Measurements from ENCODE around the gene TMEM61.

Gene TMEM61

DNA sequence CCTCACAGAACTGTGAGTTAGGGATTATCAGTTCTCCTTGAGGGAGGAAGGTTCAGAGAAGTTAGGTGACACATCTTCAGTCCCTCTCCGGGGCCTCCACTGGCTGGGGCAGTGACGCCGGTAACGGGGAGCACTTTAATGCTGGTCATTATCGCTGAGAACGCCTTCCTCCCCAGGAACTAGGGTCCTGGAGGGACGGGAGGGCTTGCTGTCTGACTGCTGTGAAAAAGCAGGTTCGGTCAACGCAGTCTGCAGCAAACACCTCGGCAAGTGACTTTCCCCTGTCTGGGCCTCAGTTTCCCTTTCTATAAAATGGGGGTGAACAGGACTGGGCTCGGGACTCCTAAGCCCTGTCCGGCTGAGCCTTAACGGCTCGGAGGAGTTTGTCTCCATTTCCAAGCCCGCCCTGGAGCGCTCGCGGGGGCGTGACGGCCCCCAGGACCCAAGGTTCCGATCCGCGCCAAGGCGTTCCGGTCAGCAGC lies 341 bp upstream of the TMEM61 start:
- DNase-seq (ENCODE audit: low spot score): no peak
- TF ChIP-seq, protein P1, sequence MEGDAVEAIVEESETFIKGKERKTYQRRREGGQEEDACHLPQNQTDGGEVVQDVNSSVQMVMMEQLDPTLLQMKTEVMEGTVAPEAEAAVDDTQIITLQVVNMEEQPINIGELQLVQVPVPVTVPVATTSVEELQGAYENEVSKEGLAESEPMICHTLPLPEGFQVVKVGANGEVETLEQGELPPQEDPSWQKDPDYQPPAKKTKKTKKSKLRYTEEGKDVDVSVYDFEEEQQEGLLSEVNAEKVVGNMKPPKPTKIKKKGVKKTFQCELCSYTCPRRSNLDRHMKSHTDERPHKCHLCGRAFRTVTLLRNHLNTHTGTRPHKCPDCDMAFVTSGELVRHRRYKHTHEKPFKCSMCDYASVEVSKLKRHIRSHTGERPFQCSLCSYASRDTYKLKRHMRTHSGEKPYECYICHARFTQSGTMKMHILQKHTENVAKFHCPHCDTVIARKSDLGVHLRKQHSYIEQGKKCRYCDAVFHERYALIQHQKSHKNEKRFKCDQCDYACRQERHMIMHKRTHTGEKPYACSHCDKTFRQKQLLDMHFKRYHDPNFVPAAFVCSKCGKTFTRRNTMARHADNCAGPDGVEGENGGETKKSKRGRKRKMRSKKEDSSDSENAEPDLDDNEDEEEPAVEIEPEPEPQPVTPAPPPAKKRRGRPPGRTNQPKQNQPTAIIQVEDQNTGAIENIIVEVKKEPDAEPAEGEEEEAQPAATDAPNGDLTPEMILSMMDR (IDR thresholded peaks at IDR 0.05; ENCODE audit: extremely low read depth, missing control alignments): no peak

DNA sequence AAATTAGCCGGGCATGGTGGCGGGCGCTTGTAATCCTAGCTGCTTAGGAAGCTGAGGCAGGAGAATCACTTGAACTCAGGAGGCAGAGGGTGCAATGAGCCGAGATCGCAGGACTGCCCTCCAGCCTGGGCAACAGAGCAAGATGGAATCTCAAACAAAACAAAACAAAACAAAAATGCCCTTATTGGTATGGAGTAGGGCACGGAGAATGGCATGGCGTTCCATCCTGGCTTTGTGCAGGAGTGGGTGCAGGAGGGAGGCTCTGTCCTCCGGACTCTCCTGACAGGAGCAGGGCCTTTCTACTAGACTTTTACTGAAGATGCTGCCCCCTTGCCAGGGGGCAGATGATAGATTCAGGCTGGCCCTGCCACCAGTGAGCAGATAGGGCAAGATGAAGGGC lies 1.0 kb downstream of the TMEM61 start:
- TF ChIP-seq, protein P1 (IDR thresholded peaks at IDR 0.05; ENCODE audit: extremely low read depth, missing control alignments): no peak
- no peak for DNase-seq (ENCODE audit: low spot score)

DNA sequence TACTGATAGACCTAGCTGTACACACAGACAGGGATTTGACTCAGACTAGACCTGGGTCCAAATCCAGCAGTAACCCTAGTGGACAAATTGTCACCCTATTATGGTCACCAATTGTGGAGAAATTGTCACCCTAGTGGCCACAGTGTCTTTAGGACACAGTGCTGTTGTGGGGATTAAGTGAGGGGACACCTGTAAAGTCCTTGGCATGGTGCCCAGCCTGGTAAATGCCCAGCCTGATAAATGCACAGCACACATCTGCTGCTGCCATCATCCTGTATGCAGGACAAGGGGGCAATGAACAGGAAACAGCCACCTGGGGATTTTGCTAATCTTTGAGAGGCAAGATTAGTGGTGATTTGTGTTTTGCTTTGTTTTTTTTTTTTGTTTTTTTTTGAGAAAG lies 2.3 kb downstream of the TMEM61 start:
- no peak for DNase-seq (ENCODE audit: low spot score)
- TF ChIP-seq, protein P1 (IDR thresholded peaks at IDR 0.05; ENCODE audit: extremely low read depth, missing control alignments): no peak

DNA sequence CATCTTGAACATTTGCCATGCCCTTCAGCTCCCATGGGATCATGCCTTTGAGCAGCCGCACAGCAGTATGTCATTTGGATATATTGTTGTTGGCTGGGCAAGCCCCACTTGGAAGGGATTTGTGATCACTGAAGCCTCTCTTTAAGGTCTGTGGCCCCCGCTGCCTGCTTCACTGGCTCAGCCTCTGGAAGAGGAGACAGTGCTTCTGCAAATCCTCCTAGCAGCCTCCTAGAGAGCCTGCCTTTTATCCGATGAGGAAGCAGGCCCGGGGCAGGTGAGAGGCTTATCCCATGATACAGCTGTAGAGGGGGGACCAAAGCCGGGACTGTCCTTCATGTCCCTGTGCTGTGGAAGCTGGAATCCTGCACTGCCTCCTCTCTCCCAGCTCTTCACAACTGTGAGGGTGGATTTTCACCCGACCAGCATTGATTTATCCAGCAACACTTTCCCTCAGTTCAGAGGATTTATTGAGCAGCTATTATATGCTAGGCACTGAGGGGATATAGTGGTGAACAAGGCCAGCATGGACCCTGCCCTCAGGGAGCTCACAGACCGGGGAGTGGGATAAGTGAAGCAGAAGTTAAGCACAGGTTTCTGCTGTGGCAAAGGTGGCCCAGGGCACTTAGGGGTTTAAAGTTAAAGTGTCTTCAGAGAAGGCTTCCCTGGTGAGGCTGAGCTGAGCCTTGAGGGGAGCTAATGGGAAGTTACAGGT lies 3.9 kb downstream of the TMEM61 start:
- TF ChIP-seq, protein P1 (IDR thresholded peaks at IDR 0.05; ENCODE audit: extremely low read depth, missing control alignments): no peak
- DNase-seq (ENCODE audit: low spot score): no peak

DNA sequence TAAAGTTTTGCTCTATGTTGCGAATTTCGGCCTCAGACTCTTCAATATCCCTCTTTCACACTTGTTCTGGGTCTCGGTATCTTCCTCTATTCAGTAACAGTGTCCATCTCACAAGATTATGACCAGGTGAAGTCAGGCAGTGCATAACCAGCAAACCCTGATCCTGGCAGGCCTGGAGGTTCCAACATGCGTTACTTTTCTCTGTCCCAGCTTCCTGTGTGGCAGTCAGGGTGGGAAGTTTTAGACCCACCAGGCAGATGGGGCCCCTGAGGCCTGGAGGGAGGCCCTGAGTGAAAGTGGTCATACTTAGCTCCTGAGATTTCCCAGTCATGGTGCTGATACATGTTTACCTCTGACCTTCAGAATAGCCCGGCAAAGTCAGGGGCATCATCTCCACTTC lies 5.1 kb downstream of the TMEM61 start:
- TF ChIP-seq, protein P1 (IDR thresholded peaks at IDR 0.05; ENCODE audit: extremely low read depth, missing control alignments): no peak
- DNase-seq (ENCODE audit: low spot score): no peak

DNA sequence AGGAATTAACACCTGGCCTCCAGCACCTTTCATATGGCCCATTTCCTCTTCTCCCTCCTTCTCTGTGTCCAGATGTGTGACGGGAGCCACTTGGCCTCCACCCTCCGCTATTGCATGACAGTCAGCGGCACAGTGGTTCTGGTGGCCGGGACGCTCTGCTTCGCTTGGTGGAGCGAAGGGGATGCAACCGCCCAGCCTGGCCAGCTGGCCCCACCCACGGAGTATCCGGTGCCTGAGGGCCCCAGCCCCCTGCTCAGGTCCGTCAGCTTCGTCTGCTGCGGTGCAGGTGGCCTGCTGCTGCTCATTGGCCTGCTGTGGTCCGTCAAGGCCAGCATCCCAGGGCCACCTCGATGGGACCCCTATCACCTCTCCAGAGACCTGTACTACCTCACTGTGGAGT lies 5.6 kb downstream of the TMEM61 start:
- DNase-seq (ENCODE audit: low spot score): no peak
- TF ChIP-seq, protein P1 (IDR thresholded peaks at IDR 0.05; ENCODE audit: extremely low read depth, missing control alignments): no peak

DNA sequence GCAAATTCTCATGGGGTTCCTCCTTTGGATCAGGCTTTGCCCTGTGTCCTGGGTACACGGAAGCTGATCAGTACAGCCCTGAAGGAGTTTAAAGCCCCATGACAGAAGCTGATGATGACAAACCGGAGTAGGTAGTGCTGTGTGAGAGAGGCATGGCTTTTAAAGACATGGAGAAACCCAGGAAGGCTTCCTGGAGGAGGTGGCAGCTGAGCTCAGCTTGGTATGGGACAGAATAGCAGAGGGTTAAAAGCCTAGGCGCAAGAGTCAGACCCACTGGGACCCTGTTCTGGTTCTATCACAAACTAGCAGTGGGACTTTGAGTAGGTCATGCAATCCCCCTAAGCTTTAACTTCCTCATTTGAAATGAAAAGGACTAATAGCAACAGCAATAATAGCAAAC lies 6.1 kb downstream of the TMEM61 start:
- no peak for DNase-seq (ENCODE audit: low spot score)
- TF ChIP-seq, protein P1 (IDR thresholded peaks at IDR 0.05; ENCODE audit: extremely low read depth, missing control alignments): no peak
